Activated CD8-positive, alpha-beta memory T cell treated with anti-CD3 and anti-CD28 coated beads for 24 hours (primary cell): Measurements from ENCODE around the gene SYNE1.
"Not testable (repeated sequence)": the region's sequence is repeated elsewhere in the genome, so short reads cannot be mapped to it uniquely, and the experiment has no call there.

ENCODE experiments used
- DNase-seq: peaks from one replicate; pipeline ENCODE4 v3.0.0-alpha.2; 2020

Gene SYNE1

DNA sequence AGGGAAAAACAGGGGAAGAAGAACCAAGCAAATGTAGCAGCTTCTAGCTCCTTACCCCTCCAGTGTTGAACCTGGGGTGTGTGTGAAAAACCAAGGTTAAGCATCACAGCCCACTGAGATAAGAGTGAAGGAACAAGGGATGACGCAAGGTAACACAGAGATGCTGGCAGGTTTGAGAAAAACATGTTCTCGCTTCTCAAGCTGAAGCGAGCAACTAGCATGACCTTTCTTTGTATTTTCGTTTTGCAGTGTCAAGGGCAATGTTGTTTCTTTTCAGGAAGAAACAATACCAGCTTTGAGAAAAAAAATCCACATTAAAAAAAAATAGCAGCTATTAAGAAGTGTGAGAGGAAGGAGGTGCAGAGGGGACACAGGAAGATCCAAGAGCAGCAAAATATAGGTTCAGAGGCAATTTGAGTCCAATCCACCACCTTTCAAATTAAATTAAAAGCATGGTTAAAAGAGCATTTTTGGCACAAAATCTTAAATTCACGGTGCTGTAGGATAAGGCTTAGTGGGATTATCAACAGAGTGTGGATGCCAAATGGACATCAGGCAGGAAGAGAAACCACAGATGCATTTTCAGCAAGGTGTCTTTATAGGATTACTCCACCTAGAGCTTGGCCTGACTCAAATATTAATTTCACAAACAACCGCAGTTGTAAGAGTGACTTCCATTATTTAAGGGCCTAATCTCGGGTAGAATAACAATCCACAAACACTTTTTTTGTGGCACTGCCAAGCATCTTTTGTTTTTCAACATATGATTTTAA lies 70.9 kb downstream of the SYNE1 start:
- no peak for DNase-seq

DNA sequence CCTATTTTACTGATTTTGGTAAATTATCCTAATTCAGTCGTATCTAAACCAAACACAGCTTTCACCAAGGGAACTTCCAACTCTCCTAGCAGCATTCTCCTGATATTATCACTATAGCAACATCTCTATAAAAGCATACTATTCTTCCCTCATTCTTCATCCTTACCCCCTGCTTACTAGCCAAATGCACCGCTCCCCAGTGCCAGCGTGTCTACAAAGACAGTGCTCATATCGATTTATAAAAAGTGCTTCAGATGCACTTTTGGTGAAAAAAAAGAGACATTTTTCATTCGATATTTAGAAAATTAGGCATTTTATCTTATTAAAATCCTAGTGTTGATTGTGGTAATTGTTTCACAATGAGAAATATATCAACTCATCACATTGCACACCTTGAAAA lies 74.0 kb downstream of the SYNE1 start:
- no peak for DNase-seq

DNA sequence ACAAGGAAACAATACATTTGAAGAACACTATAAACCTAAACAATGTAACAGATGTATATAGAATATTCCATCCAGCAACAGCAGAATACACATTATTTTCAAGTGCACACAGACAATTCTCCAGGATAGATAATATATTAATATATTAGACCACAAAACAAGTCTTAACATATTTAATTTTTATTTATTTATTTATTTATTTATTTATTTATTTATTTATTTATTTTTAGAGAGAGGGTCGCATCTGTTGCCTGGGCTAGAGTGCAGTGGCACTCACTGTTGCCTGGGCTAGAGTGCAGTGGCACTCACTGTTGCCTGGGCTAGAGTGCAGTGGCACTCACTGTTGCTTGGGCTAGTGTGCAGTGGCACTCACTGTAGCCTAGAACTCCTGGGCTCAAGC lies 78.4 kb downstream of the SYNE1 start:
- DNase-seq: not testable (repeated sequence)

DNA sequence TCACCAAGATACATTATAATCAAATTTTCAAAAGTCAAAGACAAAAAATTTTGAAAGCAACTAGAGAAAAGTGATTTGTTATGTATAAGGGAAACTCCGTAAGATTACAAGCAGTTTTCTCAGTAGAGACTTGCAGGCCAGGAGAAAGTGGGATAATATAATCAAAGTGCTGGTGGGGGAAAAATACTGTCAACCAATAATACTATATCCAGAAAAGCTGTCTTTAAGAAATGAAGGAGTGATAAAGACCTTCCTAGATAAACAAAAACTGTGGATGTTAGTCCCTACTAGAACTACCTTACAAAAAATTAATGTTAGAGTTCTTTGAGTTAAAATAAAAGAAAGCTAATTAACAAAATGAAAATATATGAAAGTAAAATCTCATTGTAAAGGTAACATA lies 79.7 kb downstream of the SYNE1 start:
- no peak for DNase-seq

DNA sequence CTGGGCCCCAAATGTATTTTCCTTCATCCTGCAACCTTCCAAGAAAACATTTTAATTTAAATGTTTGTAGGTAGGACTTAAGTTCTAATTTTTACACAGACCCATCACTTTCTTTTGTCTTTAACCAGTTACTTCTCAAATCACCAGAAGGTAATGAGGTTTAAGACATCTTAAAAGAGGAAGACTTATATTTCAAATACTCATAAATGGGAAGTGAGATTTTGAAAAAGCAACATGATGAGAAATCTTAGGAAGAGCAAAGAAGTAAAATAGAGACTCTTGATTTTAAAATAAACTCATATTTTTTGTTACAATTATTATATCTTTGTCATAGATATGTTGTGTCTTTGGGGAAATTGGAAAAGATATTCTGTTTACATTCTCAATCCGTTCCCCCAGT lies 82.3 kb downstream of the SYNE1 start:
- DNase-seq: no peak

DNA sequence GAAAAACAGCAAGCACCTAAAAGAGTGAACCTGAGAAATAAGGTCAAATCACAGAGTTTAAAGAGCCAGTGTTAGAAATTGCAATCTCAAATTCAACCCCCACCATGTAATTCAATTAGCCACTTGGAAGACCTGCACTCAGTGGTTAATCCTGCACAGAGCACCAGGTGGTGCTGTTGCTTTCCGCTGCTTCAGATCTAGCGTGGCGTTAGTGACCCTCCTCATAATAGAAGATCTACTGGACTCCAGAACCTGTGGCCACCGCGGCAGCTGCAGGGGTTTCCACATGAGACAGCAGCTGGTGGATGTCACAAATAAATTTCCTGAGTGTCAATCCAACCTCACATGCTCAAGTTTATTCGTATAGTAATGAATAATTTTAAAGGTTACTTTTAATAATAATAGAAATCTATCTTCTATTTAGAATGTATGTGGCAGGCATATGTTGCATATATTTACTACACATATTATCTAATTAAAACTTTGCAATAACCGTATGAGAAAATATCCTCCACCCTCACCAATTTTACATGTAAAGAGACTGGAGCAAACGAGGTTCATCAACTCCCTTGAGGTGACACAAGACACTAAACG lies 84.4 kb downstream of the SYNE1 start:
- no peak for DNase-seq

DNA sequence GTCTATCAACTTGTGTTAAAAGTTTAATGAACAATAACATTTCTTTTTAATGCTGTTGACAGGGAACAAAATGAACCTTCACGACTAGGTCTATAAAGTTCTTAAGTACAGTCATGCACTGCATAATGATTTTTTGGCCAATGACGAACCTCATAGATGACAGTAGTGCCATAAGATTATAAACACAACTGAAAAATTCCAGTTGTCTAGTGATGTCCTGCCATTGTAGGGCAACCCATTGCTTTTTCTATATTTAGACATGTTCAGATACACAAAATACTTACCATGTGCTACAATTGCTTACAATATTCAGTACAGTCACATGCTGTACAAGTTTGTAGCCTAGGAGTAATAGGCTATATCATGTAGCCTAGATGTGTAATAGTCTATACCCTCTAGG lies 93.6 kb downstream of the SYNE1 start:
- DNase-seq: no peak

DNA sequence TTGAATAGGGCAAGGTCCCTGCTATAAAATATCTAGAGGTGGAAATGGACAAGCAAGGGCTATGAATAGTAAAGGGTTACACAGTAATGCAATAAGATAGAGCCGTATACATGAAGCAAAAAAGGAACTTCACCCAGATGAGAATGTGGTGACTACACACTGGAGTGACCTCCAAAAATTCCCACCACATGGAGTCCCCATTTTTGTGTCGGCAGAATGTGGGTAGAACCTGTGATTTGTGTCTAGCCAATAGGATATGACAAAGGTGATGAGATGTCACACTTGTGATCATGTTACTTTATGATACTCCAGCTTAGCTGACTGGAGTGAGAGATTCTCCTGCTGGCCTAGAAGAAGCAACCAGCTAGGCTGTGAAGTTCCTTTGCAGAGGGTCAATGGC lies 96.8 kb downstream of the SYNE1 start:
- no peak for DNase-seq

DNA sequence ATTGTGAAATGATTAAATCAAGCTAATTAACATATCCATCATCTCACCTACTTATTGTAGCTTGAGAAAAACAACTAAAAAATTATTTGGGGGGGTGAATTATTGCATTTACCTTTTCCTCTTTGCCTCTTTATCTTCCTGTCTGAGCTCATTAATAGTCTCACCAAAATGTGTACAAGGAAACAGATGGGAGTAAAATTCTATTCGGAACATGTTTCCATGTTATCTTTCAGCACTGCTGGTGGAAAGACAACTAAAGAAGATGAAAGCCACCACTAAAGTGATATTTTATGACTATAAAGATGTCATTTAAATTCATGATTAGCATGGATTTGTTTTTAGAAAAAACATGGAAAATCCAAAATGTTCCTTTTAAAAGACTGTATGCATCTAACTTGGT lies 102.6 kb downstream of the SYNE1 start:
- no peak for DNase-seq

DNA sequence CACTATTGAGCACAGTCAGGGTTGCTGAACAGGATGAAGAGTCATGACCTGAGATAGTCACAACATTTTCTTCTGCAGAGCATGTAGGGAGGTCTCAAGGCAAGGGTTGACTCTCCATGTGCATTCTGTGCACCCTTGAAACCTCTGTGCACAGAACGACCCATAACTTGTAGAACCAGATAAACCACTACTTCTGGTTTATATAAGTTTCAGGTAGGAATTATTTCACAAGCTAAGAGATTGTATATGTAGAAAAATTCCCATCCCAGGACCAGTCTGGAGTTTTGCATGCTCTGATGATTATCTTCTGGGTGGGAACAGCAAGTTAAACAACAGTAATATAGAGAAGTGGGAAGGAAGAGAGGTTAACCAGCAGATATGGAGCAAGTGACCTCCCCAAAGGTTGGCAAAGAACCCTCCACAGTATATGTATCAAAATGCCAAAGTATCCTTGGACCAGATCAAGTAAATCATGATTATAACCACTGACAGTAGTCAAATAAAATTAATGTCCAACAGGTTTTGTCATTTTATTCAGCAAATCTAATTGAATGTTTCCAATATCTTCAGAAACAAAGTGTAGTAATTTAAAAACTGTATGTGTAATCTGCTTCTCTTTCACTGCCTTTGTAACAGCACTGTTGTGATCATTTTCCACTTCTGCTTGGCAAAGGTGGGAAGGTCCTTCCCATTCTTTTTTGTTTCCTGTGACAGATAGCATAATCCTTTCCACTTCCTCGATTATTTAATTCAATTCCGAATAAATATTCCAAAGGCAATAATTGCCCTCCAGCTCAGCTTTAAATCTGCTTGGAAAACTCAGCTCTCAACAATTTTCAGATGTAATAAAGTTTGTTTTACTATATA lies 104.4 kb downstream of the SYNE1 start:
- no peak for DNase-seq

DNA sequence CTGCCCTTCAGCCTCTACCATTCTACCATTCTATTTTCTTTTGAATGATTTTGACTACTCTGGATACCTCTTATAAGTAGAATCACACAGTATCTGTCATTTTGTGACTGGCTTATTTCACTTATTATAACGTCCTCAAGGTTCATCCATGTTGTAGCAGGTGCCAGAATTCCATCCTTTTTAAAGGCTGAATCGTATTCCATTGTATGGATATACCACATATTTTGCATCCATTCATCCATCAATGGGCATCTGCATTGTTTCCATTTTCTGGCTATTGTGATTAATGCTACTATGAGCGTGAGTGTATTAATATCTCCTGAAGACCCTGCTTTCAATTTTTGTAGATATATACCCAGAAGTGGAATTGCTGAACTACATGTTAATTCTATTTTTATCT lies 105.5 kb downstream of the SYNE1 start:
- DNase-seq: no peak

DNA sequence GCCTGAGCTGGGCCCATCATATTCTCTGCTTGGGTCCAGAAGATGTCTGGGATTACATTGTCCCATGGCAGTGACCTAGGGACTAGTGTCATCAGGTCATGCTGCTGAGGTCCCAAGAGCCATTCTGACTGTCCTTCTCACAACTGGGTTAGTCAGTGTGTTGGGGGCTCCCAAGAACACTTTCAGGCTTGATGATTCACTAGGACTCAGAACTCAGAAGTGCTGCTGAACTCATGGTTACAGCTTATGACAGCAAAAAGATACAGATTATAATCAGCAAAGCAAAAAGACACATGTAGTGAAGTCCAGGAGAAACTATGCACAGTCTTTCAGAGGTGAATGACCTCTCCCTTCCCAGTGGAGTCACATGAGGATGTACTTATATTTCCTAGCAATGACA lies 107.8 kb downstream of the SYNE1 start:
- DNase-seq: no peak

DNA sequence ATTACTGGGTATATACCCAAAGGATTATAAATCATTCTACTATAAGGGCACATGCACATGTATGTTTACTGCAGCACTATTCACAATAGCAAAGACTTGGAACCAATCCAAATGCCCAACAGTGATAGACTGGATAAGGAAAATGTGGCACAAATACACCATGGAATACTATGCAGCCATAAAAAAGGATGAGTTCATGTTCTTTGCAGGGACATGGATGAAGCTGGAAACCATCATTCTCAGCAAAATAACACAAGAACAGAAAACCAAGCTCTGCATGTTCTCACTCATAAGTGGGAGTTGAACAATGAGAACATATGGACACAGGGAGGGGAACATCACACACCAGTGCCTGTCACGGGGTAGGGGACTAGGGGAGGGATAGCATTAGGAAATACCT lies 123.0 kb downstream of the SYNE1 start:
- DNase-seq: not testable (repeated sequence)

DNA sequence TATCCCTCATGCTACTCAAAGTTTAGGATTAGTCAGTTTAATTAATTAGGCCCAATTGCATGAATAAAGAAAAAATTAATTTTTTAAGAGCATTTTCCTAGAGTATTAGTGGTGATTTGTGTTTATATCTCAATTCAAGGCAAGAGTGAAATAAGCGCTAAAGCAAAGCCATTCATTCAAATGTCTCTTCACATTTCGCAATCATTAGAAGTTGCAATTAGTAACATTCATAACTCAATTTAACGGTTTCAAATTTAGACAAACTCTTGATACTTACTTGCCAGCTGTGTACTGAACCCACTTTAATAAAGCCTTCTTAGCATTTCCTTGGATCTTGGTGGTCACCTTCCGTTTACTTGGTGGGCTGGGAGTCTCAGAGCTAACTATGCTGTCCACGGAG lies 127.2 kb downstream of the SYNE1 start:
- DNase-seq: no peak

DNA sequence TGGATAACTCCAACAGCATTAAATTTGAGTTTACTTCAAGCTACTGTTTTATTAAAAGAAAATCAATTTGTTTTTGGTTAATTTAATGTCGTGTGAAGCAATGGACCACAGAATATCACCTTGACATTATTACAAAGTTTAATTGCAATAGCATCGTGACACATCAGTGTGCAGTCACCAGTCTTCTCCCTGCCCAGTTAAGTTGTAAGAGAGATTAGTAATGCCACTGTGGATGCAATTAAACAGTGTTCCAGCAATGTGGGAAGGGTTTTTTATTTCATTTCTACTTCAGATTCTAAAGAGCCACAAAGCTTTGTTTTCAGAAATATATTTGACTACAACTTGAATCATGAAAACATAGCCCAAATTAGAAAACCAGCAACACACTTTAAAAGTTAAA lies 128.7 kb downstream of the SYNE1 start:
- no peak for DNase-seq

DNA sequence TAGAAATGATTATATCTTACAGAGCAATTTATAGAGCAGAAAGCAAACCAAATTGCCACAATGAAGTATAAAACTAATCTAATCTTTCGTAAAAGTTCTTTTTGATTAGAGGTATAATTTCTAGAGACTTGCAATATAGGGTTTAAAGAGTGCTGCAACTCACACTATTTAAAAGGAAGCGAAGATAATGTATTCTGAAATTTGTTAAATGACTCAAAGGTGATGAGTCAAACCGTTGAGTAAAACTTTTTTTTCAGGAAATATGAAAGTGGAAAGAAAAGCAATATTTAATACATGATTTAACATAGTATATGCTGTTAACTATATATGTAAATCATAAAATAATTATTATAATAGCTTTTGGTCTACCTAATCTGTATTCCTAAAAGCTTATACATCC lies 133.6 kb downstream of the SYNE1 start:
- DNase-seq: no peak

DNA sequence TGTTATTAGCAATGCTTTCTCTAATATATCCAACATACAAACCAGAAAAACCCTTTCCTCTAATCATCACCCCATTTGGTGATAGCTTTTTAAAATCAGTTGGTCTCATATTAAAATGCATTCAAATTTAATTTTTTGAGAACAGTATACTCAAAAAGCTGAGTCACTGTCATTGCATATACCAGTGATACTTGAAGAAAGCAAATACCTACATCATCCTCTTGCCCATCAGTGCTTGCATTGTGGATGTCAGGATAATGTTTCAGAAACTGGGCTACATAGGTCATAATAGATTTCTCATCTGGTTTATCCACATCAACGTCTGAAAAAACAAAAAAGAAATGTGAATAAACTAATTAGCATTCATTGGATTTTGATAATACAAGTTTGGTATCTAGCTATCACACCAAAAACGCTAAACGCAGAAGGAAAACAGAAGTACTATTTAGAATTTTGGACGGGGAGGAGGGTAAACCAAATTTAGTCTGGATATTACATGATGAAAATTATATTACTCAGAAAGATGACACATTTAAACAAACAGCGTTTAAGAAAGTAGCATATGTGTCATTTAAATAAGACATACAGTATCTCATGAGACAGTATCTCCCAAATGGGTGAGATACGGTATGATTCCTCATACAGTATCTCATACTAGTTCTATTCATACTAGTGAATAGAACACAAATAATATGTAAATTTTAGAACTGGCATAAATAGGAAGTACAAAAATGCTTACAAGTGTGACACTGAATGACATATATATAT lies 134.6 kb downstream of the SYNE1 start:
- DNase-seq: no peak

DNA sequence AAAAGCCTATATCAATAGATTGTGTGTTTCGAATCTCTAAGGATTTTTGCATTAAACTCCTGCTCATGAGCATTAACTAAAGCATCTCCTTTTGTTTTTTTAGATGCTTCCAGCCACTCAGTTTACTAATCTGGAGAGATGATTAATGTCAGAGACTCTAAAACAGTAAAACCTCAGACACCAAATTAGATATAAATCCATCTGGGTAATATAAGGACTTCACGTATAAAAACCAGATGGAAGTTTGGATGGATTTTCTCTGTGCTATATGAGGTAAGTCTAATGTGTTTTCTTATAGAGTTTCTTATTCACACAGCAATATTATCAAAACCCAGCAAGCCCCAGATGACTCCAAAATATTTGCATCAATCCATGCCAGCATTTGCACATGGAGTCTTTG lies 137.2 kb downstream of the SYNE1 start:
- no peak for DNase-seq

DNA sequence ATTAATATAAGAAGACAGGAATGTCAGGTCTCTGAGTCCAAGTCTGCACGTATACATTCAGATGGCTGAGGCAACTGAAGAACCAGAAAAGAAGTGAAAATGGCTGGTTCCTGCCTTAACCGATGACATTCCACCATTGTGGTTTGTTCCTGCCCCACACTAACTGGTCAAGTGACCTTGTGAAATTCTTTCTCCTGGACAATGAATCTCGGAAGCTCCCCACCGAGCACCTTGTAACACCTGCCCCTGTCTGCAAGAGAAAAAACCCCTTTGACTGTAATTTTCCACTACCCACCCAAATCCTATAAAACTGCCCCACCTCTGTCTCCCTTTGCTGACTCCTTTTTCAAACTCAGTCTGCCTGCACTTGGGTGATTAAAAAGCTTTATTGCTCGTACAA lies 140.4 kb downstream of the SYNE1 start:
- no peak for DNase-seq

DNA sequence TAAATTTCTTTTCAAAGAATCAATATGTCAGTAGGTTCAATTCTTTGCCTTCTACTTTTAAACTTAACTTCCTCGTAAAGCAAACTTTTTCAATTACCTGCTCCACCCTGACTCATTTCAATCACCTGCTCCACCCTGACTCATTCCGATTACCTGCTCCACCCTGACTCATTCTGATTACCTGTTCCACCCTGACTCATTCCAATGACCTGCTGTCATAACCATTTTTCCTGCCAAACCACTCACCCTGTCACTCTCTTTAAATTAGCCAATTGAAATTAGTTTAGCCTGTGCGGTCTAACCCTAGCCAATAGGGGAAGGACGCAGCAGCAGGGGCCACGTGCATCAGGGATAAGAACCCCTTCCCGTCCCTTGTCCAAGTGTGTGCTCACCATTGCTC lies 141.7 kb downstream of the SYNE1 start:
- DNase-seq: not testable (repeated sequence)

DNA sequence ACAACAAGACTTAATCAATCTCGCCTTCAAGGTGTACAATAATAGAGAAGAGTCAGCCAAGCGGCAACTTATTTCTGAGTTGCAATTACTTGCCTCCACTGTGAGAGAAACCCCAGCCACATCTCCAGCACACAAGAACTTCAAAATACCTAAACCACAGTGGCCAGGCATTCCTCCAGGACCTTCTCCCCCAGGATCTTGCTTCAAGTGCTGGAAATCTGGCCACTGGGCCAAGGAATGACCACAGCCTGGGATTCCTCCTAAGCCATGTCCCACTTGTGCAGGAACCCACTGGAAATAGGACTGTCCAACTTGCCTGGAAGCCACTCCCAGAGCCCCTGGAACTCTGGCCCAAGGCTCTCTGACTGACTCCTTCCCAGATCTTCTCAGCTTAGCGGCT lies 144.9 kb downstream of the SYNE1 start:
- not testable (repeated sequence) for DNase-seq

DNA sequence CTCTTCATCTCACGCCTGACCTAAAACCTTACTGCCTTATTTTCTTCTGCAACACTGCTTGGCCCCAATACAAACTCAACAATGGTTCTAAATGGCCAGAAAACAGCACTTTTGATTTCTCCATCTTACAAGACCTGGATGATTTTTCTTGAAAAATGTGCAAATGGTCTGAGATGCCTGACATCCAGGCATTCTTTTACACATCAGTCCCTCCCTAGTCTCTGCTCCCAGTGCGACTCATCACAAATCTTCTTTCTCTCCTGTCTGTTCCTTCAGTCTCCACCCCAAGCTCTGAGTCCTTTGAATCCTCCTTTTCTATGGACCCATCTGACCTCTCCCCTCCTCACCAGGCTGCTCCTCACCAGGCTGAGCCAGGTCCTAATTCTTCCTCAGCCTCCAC lies 145.7 kb downstream of the SYNE1 start:
- DNase-seq: not testable (repeated sequence)

DNA sequence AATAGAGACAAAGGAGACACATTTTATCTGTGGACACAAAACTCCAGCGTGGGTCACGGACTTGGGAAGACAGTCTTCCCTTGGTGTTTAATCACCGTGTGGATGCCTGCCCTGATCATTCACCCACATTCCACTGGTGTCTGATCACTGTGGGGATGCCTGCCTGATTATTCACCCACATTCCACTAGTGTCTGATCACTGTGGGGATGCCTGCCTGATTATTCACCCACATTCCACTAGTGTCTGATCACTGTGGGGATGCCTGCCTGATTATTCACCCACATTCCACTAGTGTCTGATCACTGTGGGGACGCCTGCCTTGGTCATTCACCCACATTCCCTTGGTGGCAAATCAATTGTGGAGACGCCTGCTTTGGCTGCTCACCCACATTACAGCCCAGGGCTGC lies 146.2 kb downstream of the SYNE1 start:
- not testable (repeated sequence) for DNase-seq
